CD4-positive, alpha-beta T cell (primary cell): Measurements from ENCODE around the gene TSPAN1. TPM values are rescaled to one million over a fixed set of nuclear protein-coding genes. Genes with fewer than 3 reads are reported as not detected.

Experiments
- ATAC-seq: fragments of 200-7000 bp; cut with Tn5 transposase; one replicate; pipeline ENCODE4 v1.10.0; 2022; ENCODE audit warnings: mild to moderate bottlenecking; ENCODE audit not compliant: poor library complexity
- CTCF ChIA-PET: fragments of 350-600 bp; sonication (Branson Sonifier 250); formaldehyde crosslinking; loops from one replicate; lab custom pipeline; 2021; ENCODE audit warnings: antibody characterized with exemption, inconsistent platforms; lab: Charles Lee
- POLR2A ChIA-PET: fragments of 350-600 bp; sonication (Branson Sonifier 250); formaldehyde crosslinking; loops from one replicate; lab custom pipeline; 2021; ENCODE audit warnings: antibody characterized with exemption, inconsistent platforms; lab: Charles Lee
- DNase-seq, 14 experiments: peaks; one replicate each; pipeline ENCODE4 v3.0.0-alpha.2; 2013 to 2020; ENCODE audit warnings: mixed read lengths in 2 of 14
- H3K27ac ChIP-seq, 2 donors: one replicate each; pipeline versions ENCODE4 v1.5.1 to v1.7.0; 2013; ENCODE audit warnings: low read length in 2 of 2, low read depth in 1 of 2, mild to moderate bottlenecking in 1 of 2
- H3K27me3 ChIP-seq, 2 experiments: 1 replicate in 1 of 2; 2 replicates in 1 of 2; pipeline versions ENCODE4 v1.6.1 to v1.7.0; 2013; ENCODE audit warnings: low read length in 2 of 2, control low read depth in 1 of 2, mild to moderate bottlenecking in 1 of 2, moderate library complexity in 1 of 2; ENCODE audit not compliant: insufficient read depth in 2 of 2, control insufficient read depth in 1 of 2
- H3K36me3 ChIP-seq: one replicate; pipeline ENCODE4 v1.6.1; 2013; ENCODE audit warnings: low read length, control low read depth; ENCODE audit not compliant: insufficient read depth
- H3K4me1 ChIP-seq: one replicate; pipeline ENCODE4 v1.6.1; 2013; ENCODE audit warnings: low read length, control low read depth; ENCODE audit not compliant: insufficient read depth
- H3K4me3 ChIP-seq: one replicate; pipeline ENCODE4 v1.5.1; 2013; ENCODE audit warnings: mild to moderate bottlenecking, low read length, moderate library complexity
- H3K9me3 ChIP-seq, 2 experiments: 1 replicate in 1 of 2; 2 replicates in 1 of 2; pipeline versions ENCODE4 v1.6.1 to v1.7.0; 2013; ENCODE audit warnings: low read length in 2 of 2, mild to moderate bottlenecking in 2 of 2, control low read depth in 1 of 2, moderate library complexity in 1 of 2; ENCODE audit not compliant: control insufficient read depth in 1 of 2, insufficient read depth in 1 of 2
- H3K27ac Mint-ChIP-seq: one replicate; pipeline ENCODE4 v1.8.0; 2020; ENCODE audit warnings: mixed read lengths
- H3K27me3 Mint-ChIP-seq: one replicate; pipeline ENCODE4 v1.8.0; 2021; ENCODE audit warnings: mixed read lengths
- H3K36me3 Mint-ChIP-seq: one replicate; pipeline ENCODE4 v1.8.0; 2021; ENCODE audit warnings: low read depth, mixed read lengths
- H3K4me1 Mint-ChIP-seq: one replicate; pipeline ENCODE4 v1.8.0; 2021; ENCODE audit warnings: low read depth, mixed read lengths
- H3K4me3 Mint-ChIP-seq: one replicate; pipeline ENCODE4 v1.8.0; 2020; ENCODE audit warnings: mild to moderate bottlenecking, mixed read lengths
- H3K9me3 Mint-ChIP-seq: one replicate; pipeline ENCODE4 v1.8.0; 2020; ENCODE audit warnings: mixed read lengths
- intact Hi-C, 2 experiments: fragments of 100-400 bp; cut with DNase I in 1 of 2; cut with micrococcal nuclease in 1 of 2; formaldehyde crosslinking; loops; one replicate each; pipeline versions ENCODE4 v1.15.1 to v1.9.0; 2023 to 2025; cut with DNase I, micrococcal nuclease
- total RNA-seq, 174 experiments: library from RNA in 2 of 174; stranded (reverse) in 2 of 174; gene quantifications; one replicate each; pipeline ENCODE4 v1.2.3 and lab custom pipeline; 2021 to 2026
- TF ChIP-seq, protein P1 (sequence below): fragments of 200-600 bp; IDR thresholded peaks from one replicate; pipeline ENCODE4 v1.8.0; 2022; ENCODE audit warnings: antibody characterized with exemption, mild to moderate bottlenecking

TSPAN1 gene
- total RNA-seq, 2 experiments from 2014 or later, result not detected

DNA sequence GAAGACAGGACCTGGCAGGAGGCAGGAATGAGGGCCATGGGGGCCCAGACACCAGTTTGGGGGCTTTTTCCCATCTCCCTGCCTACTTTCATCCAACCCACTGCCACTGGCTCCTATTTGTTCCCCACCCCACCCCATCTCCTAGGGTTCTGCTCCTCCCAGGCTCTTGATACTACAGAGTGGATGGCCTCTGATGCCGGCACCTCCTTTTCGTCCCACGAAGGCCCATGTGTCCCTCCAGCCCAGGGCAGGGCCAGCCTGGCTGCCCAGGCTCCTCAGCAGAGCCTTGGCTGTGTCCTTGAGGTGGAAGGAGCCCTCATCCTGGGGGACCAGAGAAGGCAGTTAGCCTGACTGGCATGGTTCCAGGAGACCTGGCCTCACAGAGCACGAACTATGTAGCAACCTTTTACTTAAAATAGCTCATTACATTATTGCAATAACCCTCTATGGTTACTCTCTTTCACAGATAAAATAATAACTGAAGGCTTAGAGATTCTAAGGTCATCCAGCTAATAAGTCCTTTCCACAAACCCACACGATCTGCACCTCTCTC is 19.8 kb downstream of the TSPAN1 start:
- TF ChIP-seq, protein P1, sequence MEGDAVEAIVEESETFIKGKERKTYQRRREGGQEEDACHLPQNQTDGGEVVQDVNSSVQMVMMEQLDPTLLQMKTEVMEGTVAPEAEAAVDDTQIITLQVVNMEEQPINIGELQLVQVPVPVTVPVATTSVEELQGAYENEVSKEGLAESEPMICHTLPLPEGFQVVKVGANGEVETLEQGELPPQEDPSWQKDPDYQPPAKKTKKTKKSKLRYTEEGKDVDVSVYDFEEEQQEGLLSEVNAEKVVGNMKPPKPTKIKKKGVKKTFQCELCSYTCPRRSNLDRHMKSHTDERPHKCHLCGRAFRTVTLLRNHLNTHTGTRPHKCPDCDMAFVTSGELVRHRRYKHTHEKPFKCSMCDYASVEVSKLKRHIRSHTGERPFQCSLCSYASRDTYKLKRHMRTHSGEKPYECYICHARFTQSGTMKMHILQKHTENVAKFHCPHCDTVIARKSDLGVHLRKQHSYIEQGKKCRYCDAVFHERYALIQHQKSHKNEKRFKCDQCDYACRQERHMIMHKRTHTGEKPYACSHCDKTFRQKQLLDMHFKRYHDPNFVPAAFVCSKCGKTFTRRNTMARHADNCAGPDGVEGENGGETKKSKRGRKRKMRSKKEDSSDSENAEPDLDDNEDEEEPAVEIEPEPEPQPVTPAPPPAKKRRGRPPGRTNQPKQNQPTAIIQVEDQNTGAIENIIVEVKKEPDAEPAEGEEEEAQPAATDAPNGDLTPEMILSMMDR, result no peak
- Mint-ChIP-seq H3K27ac (no peak overlapping the region), H3K4me3 (no peak overlapping the region), H3K36me3 (peaks cover 59% of the 10 kb centered on the region), H3K27me3 (no peaks in the 10 kb centered on the region), H3K9me3 (no peaks in the 10 kb centered on the region), H3K4me1 (peaks cover 24% of the 10 kb centered on the region)
- no peak overlapping the region for H3K27ac ChIP-seq
- no peak overlapping the region for H3K4me3 ChIP-seq
- no peaks in the 10 kb centered on the region for H3K27me3 ChIP-seq
- peaks cover 51% of the 10 kb centered on the region for H3K36me3 ChIP-seq
- POLR2A ChIA-PET, result no interaction called here
- H3K4me1 ChIP-seq, result peaks cover 28% of the 10 kb centered on the region
- CTCF ChIA-PET, result interaction anchor here (1.5 kb wide), 1 partner anchor 29 kb away, joined by 4 read pairs; no protein-coding TSS in a partner anchor
- DNase-seq (no peak), ATAC-seq (no peak)
- no peaks in the 10 kb centered on the region for H3K9me3 ChIP-seq
- intact Hi-C loops, result loop anchor here in 1 of 2 experiments (5.0 to 10.0 kb wide), 3 partner anchors 108 to 1840 kb away; partner anchors contain the start of genes ERI3, LRRC41 and UQCRH

DNA sequence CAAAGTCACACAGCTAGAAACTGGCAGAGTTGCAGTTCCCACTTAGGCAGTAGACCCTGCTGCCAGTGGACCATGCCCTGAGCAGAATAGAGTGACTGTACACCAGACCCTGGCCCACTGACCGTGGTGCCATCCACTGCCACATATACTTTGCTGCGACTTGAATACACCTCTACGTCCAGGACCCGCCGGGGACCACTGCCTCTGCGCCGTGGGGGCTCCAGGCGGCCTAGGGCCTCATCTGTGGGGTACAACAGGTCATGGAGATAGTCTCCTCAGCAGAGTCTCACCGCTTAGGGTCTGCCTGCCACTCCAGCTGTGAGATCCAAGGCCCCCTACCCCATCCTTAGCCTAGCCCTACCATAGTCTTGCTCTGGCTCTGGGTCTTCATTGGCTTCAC is 21.7 kb downstream of the TSPAN1 start:
- ChIA-PET CTCF (no interaction called here), POLR2A (interaction anchor here (0.9 kb wide), 1 partner anchor 50 kb away, joined by 3 read pairs; no protein-coding TSS in a partner anchor)
- Mint-ChIP-seq H3K9me3 (no peaks in the 10 kb centered on the region), H3K27me3 (no peaks in the 10 kb centered on the region), H3K4me1 (peaks cover 28% of the 10 kb centered on the region), H3K36me3 (peaks cover 47% of the 10 kb centered on the region), H3K4me3 (peak overlapping the region; percentile 86), H3K27ac (no peak overlapping the region)
- TF ChIP-seq, protein P1, result no peak
- H3K4me1 ChIP-seq, result peaks cover 28% of the 10 kb centered on the region
- H3K27ac ChIP-seq, result no peak overlapping the region
- DNase-seq (no peak), ATAC-seq (no peak)
- no peaks in the 10 kb centered on the region for H3K9me3 ChIP-seq
- no peaks in the 10 kb centered on the region for H3K27me3 ChIP-seq
- H3K4me3 ChIP-seq, result no peak overlapping the region
- peaks cover 40% of the 10 kb centered on the region for H3K36me3 ChIP-seq
- intact Hi-C loops, result loop anchor here in 1 of 2 experiments (5.0 to 10.0 kb wide), 3 partner anchors 106 to 1842 kb away; partner anchors contain the start of genes ERI3, LRRC41 and UQCRH

DNA sequence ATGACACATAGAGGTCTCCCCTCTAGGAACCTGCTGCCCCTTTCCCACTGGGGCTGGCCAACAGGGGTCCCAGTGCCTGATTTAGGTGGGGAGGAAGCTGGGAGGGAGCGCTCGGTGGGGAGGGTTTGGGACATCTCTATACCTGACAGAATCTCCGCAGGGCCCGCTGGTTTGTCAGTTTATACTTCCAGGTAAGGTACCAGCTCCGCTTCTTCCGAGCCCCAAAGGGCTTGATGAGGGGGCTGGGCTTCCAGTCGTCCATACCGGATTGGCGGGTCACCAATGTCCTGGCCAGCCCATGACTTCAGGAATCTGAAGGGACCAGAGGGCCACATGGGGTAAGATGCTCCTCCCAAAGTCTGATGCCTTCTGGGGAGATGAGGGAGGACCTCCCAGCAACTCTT is 22.7 kb downstream of the TSPAN1 start:
- H3K36me3 Mint-ChIP-seq, result peaks cover 37% of the 10 kb centered on the region
- peak overlapping the region; percentile 39 for H3K27ac Mint-ChIP-seq
- ChIA-PET POLR2A (interaction anchor here (0.6 to 1.9 kb wide), 4 partner anchors 31 to 510 kb away, joined by 3 to 10 read pairs (median 3); no protein-coding TSS in a partner anchor), CTCF (interaction anchor here (0.6 kb wide), 1 partner anchor 302 kb away, joined by 3 read pairs; no protein-coding TSS in a partner anchor)
- H3K4me1 Mint-ChIP-seq, result peaks cover 30% of the 10 kb centered on the region
- ATAC-seq, result no peak
- intact Hi-C loops, result loop anchor here in 1 of 2 experiments (5.0 to 10.0 kb wide), 3 partner anchors 105 to 1843 kb away; partner anchors contain the start of genes ERI3, LRRC41 and UQCRH
- H3K27ac ChIP-seq, result peak overlapping the region in 1 of 2 donors; percentile 37
- H3K4me3 ChIP-seq, result peak overlapping the region; percentile 81
- TF ChIP-seq, protein P1, result no peak
- H3K27me3 Mint-ChIP-seq, result no peaks in the 10 kb centered on the region
- DNase-seq, result no peak
- peaks cover 31% of the 10 kb centered on the region for H3K36me3 ChIP-seq
- no peaks in the 10 kb centered on the region for H3K27me3 ChIP-seq
- peak overlapping the region; percentile 86 for H3K4me3 Mint-ChIP-seq
- peaks cover 28% of the 10 kb centered on the region for H3K4me1 ChIP-seq
- no peaks in the 10 kb centered on the region for H3K9me3 ChIP-seq
- no peaks in the 10 kb centered on the region for H3K9me3 Mint-ChIP-seq
